Nucleus accumbens (tissue), 56 donors: ENCODE measurements around the gene PAAF1.

Experiments
- DNase-seq, 56 donors: peaks; one replicate each; lab custom pipeline; 2025; lab: John Stamatoyannopoulos, UW

Gene PAAF1

DNA sequence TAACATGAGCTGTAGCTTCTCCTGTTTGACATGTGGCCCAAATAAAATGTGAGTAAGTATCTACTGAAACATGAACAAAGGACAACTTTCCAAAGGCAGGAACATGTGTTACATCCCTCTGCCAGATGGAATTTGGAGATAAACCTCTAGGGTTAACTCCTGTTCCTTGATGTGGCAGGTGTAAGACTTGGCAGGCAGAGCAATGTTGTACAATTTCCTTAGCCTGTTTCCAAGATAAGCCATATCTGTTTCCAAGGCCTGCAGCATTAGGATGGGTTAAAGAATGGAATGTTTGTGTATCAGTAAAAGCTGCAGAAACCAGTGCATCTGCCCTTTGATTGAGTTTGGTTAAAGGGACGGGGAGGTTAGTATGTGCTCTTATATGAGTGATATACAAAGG lies 65.2 kb downstream of the PAAF1 start:
- no peak for DNase-seq

DNA sequence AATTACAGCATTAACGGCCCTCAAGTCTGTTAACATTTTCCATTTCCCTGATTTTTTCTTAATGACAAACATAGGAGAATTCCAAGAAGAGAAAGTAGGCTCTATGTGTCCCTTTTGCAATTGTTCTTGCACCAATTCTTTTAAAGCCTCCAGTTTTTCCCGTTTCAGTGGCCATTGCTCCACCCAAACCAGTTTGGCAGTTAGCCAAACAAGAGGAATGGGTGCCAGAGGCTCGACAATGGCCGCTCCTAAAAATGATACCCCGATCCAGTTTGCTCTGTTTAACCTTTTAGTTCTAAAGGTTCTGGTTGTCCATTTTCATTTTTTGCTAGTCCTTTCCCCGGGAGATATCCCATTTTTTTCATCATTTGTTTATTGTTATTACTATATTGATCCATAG lies 67.3 kb downstream of the PAAF1 start:
- DNase-seq = no peak

DNA sequence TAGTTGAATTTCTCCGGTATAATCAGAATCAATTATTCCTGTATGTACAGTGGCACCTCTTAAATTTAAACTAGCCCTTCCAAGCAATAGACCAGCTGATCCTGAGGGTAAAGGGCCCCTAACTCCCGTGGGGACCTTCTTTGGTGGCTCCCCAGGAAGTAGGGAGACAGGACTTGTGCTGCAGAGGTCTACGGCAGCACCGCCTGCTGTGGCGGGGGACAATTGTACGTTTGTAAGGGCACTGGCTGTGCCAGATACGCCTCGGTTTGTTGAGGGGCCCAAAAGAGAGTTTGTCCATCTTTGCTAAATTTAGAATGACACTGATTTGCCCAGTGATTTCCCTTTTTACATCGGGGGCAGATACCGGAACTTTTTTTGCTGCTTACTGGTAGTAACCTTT lies 68.1 kb downstream of the PAAF1 start:
- peak in 1 of 56 donors; percentile 3 for DNase-seq

DNA sequence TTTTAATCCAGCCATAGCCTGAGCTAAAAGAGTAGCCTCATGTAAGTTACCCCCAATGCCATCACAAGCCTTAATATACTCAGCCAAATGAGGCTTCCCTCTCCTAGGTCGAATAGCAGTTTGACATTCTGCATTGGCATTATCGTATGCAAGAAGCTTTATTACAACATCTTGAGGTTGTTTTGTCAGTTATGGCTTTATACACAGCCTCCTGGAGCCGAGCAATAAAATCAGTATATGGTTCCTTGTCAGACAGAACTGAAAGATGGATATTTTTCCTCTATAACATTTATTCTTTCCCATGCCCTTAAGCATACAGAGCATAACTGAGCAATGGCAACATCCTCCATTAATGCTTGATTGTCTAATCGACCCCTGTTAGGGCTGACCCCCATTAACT lies 68.6 kb downstream of the PAAF1 start:
- DNase-seq = no peak

DNA sequence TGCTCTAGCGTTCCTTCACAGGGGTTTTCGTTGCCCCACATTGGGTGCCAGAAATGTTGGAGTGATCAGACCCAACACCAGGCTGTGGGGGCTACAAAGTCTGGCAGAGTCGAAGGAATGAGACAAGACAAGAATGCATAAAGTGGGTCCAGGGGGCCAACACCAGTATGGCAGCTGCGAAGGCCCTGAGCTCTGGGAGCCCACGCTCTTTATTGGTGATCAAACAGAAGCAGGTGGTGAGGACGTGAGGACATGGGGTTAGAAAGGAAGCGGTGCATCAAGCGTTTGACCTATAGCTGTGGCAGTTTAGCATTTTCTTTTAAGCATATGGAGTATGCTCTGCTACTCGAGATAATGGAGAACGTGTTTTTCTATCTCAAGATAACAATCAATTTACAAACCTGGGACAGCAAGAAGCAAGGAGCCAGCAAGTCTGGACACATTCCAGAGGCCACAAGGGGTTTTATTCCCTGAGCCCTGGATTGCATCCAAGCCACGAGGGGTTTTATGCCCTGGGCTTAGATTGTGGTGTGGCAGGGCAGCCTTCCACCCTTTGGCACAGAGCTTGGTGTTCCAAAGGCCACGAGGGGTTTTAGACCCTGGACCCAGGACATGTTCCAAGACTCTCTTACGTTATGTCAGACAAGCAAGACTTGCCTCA lies 70.1 kb downstream of the PAAF1 start:
- no peak for DNase-seq

DNA sequence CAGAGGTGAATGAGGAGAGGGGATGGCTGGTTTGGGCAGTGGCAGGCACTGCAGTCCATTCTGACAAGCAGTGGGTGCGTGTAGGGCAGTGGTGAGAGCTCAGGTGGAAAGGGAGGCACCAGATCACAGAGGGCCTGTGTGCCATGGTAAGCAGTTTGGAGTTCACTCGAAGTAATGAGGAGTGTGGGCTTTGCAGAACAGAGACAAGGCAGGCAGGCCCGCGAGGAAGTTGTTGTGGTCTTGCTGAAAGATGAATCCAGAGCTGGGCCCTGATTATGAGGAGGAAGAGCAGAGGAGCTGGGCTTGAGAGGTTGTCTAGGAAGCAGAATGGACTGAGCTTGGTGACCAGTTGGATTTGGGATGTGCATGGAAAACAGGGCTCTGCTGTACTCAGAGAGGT lies 72.4 kb downstream of the PAAF1 start:
- no peak for DNase-seq

DNA sequence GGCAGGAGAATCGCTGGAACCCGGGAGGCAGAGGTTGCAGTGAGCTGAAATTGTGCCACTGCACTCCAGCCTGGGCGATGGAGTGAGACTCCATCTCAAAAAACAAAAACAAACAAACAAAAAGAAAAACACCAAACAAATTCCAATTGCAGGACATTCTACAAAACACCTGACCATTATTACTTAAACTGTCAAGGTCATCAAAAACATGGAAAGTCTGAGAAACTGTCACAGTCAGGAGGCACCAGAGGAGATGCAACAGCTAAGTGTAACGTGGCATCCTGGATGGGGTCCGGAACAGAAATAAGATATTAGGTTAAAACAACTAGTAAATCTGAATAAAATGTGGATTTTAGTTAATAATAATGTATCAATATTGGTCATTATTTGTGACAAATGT lies 73.1 kb downstream of the PAAF1 start:
- DNase-seq = no peak

DNA sequence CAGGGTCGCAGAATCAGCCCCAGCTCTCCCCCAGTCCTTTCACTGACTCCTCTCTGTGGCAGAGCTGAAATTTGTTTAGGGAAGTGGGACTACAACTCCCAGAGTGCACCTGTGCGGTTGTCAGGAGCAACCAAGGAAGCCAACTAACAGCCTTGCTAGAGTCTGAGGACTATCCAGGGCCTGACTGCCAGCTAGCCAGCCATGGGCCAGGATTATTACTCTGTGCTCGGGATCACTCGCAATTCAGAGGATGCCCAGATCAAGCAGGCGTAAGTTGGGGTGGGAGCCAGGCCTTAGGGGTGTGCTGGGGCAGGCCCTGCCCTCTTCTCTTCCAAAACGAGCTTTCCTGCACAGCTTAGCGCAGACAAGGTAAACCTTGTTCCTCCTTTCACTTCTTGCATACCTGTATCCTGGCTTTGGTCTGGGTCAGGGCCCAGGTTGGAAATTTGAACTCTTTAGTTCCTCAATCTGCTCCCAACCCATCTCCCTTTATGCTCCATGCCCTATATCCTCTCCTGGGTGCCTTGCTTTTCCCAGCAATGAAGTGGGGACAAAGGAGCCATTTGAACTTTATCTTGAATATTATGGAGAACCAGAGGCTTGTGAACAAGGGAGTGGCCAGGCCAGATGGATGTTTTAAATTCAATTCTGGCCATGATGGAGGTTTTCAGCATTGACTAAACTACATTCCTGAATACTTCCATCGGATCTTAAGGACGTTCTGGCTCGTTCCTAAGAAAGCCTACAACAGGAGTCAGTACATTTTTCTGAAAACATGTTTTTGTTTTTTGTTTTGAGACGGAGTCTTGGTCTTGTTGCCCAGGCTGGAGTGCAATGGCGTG lies 74.3 kb downstream of the PAAF1 start, which contains the start of gene DNAJB13:
DNAJB13 (plus strand) TSS at position 158 of the 842 bp plus-strand sequence; CDS start at position 202, 44 bp downstream.
- peak in 21 of 56 donors; percentile 1 to 64 (median 25) for DNase-seq

DNA sequence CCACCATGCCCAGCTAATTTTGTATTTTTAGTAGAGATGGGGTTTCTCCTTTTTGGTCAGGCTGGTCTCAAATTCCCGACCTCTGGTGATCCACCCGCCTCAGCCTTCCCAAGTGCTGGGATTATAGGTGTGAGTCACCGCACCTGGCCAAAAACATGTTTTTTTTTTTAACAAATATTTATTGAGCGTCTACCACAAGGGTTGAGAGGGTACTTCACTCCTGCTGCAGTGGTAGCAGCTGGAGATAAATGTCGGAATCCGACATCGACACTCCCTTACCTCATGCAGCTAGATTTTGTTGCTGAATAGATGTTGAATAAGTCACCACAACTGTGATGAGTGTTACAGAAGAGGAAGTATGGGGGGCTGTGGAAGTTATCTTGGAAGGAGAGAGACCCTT lies 75.0 kb downstream of the PAAF1 start:
- no peak for DNase-seq

DNA sequence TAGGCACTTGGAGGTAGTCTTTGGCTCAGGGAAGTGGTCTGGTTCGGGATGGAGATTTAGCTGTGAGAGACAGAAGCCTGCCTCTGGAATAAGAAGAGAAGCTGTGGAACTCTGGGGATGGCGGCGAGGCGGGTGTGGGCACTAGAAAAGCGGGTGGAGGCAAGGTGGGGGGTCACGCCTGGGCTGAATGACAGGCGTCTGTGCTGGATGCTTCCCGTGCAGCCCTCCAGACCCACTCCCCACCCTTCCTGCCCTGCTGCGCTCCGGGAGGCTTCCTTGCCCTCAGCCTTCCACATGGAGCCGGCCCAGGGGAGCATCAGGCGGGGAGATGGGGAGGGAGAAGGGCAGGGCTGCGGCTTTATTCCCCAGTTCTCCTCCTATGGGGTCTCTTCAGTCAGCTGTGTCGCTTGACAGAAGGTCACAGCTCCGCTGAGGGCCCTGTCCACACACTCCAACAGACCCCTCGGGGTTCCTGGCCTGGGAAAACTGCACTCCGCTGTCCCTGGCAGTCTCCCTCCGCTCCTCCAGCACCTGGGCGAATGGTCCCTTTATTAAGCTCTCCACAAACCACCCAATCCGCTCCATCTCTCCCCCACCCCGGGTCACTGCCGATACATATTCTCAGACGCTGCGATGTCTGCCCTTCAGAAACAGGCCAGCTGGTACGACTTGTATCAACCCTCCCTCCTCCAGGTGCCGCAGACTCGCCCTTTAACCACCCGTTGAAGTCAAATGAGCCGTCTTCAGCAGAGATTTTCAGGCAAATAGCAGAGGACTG lies 80.3 kb downstream of the PAAF1 start:
- no peak for DNase-seq

DNA sequence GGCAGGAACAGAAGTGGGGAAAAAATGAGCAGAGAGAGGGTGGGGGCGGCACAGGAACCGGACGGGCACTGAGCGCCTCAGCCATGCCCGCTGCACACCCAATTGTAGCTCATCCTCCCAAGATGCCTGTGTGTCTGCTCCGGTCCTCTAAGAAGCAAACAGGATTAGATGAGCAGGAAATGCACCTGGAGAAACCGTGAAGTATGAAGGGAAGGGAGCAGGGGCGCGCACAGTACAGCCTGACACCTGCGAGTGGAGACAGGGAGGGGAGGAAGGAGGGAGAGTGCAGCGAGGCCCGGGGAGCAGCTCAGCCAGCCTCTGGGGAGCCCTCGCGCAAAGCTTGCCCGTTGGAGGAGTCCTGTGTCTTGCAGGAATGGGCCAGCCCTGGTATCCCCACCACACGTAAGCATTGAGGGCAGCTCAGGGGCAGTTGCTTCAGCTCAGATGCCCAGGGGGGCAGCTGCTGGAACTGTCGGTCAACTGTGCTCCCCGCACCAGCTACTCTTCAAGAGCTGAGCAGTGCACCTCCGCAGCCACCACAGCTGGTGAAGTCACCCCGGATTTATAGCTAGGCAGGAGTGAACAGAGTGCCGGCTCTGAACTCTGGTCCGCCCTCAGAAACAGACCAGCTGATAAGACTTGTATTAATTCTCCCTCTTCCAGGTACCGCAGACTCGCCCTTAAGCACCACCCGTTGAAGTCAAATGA lies 81.0 kb downstream of the PAAF1 start:
- DNase-seq = no peak

DNA sequence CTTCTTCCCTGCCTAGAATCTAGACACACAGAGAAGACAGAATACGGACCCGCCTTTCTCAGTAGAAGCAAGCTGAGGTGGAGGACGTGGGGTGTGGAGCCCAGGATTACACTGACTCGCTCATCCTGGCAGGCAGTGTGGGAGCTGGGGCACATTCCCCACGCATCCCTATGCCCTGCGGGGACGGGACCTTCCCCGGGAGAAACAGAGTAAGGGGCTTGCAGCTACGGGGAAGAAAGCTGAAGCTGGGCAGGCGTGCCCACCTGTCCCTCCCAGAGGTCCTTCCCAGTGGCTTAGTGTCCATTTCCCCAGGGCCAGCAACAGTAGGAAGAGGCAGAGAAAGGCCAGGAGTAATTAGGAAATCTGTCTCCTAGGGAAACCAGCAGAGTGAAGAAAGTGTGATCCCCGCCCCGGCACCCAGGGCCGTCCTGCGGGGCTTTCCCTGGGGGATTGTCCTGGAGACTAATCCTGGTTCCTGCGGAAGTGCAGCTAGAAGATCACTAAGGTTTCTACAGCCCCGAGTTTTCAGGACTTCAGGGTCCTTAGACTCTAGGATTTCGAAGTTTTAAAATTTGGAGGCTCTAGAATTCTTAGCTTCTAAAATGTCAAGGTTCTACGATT lies 81.8 kb downstream of the PAAF1 start:
- no peak for DNase-seq

DNA sequence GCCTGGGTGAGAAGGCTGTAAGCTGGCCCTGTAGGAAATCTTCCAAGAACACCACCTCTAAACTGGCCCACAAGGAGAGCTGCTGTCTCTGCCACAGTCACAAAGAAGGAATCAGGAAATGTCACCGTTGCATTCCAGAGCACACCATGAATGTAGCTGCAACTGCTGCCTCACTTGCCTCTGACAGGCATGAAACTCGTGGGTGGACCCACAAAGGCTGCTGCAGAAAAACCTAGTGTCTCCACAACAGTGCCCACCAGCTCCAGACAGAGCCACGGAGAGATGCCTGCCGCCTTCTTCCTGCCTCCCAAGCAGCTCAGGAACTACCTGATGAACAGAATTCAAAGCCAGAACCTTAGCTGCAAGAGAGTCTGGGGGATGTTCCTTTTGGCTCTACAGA lies 84.5 kb downstream of the PAAF1 start:
- peak in 4 of 56 donors; percentile 7 to 17 (median 15) for DNase-seq

DNA sequence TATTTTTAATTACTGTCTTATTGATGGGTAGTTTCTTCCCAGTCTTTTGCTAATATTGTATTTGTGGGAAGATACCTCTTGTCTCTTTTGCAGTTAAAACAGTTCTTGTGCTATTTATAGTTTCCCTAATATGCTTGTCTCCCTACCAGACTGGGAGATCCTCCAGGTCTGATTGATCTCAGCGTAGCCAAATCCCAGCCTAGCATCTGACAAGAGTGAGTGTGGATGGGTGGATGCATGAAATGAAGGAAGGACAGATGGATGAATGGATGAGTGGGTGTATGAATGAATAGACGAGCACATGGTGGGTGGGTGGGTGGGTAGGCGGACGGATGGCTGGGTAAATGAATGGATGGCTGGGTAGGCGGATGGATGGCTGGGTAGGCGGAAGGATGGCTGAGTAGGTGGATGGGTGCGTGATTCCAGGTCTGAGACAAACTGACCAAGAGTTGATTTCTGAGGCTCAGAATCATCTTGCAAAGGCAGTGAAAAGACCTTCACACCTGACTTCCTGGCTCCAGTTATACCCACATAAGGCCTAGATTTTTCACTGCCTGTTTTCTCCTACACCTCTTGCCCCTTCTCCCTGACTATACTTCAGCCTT lies 85.4 kb downstream of the PAAF1 start:
- DNase-seq = peak in 14 of 56 donors; percentile 10 to 48 (median 23)

DNA sequence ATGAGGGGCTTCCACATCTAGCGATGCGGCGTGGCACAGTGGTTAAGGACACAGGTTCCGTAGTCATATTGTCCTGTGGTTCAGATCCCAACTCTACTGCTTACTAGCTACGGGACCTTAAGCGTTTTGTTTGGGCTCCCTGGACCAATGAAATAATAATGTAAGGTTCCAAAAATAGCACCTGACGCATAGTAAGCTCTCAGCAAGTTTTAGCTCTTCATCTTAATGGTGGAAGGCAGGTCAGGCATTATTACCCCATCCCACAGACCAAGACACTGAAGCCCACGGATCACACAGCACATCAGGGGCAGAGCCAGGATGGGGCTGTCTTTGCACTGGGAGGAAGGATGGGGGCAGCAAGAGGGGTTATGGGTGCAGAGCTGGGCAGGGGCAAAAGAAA lies 87.1 kb downstream of the PAAF1 start:
- DNase-seq = no peak

DNA sequence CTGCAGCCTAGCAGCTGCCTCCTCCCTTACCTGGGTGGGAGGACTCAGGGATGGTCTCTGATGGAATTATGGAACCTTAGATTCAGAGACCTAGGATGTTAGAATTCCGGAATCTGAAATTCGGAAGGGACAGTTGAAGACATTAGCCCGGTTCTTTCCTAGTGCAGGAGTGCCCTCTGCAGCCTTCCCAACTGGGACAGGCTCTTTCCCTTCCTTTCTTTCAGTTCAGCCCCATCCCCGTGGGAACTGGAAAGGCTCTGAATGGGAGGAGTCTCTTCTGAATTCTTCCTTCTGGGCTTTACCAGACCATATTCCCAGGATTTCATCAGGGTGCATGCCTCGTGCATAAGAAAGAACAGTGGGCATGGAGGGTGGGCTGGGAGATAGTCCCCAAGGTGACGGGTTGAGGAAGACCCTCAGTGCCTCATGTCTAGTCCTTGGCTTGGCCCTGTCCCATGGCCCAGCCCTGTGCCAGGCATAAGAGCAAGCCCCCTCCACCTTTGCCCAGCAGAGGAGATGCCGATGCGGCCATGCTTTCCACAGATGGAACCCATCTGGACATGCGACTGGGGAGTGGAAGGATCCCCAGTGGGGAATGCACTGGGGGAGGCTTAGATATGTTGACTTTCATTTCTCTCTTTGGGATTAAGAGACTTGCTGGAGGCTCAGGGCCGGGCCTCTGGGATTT lies 88.4 kb downstream of the PAAF1 start:
- DNase-seq = no peak

DNA sequence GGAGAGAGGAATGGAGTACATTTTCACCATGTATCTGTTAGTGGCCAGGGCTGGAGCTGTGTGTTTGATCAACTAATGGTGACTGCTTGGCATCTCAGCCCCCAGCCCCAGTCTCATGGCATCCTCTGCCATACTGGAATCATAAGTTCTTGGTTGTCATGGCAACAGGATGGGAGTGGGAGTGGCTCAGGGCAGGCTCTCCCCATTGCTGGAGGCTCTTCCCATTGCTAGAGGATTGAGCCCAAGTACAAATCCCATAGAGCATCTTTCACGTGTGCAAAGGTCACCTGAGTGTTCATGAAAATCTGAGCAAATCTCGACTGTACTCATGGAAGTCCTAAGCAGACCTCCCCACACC lies 88.9 kb downstream of the PAAF1 start:
- DNase-seq = no peak

DNA sequence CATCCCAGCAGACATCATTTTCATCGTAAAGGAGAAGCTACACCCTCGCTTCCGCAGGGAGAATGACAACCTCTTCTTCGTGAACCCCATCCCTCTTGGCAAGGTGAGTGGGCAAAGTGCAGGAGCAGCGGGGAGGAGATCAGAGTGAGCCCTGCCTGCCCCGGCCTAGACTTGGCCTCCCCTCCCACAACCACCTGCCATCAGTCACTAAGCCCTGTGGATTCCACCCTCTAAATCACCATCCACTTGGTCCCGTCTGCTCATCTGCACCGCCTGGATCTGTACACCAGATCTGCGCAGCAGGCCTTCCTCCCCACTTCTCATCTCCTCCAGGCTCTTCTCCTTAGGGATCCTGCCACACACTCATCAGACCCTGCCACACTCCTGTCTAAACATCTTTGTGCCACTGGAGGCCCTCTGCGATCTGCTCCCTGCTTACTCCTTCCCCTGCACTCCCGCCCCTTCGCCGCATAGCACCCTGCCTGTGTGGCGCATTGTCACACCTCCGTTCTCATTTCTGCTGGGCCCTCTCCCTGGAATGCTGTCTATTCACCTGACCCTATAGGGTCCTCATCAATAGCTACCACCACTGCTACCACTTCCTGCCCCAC lies 91.7 kb downstream of the PAAF1 start:
- no peak for DNase-seq

DNA sequence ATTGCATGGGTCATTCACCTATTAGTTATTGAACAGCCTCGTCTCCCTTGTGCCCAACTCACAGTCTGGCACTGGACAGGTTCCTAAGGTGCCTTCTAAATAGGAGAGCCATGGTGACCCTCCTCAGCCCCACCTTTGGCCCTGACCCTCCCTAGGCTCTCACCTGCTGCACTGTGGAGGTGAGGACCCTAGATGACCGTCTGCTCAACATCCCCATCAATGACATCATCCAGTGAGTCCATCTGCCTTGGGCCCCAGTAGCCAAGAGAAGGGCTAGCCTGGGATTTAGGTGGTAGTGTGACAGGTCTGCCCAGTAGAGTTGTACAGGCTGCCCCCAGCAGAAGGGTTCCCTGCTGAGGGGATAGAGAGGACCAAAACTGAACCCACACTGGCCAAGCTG lies 92.3 kb downstream of the PAAF1 start:
- DNase-seq = no peak
